Spleen (tissue), 13 donors: Measurements from ENCODE around the gene ART4. TPM values are rescaled to one million over a fixed set of nuclear protein-coding genes. Genes with fewer than 3 reads are reported as not detected.

ENCODE experiments used
- DNase-seq: peaks from one replicate; pipeline ENCODE4 v3.0.0-alpha.2; 2020
- H3K27ac ChIP-seq, 8 donors: fragments of 200-600 bp; sonication (generic) in 7 of 8; 1 replicate in 4 of 8; 2 replicates in 4 of 8; pipeline versions ENCODE4 v1.5.0 to v1.8.0; 2016 to 2021; ENCODE audit warnings: inconsistent platforms in 4 of 8, mild to moderate bottlenecking in 4 of 8, moderate library complexity in 1 of 8
- H3K27me3 ChIP-seq, 7 donors: fragments of 200-600 bp; sonication (generic) in 6 of 7; replicated peaks in 1 of 7; 1 replicate in 4 of 7; 2 replicates in 3 of 7; pipeline versions ENCODE4 v1.5.0 to v1.8.0; 2016 to 2021; ENCODE audit warnings: inconsistent platforms in 3 of 7, mild to moderate bottlenecking in 1 of 7
- H3K36me3 ChIP-seq, 6 donors: fragments of 200-600 bp; sonication (generic) in 5 of 6; 1 replicate in 4 of 6; 2 replicates in 2 of 6; pipeline versions ENCODE4 v1.5.0 to v1.8.0; 2016 to 2021; ENCODE audit warnings: inconsistent platforms in 2 of 6
- H3K4me1 ChIP-seq, 6 donors: fragments of 200-600 bp; sonication (generic) in 5 of 6; 1 replicate in 3 of 6; 2 replicates in 3 of 6; pipeline versions ENCODE4 v1.5.0 to v1.8.0; 2016 to 2021; ENCODE audit warnings: inconsistent platforms in 3 of 6
- H3K4me3 ChIP-seq, 8 donors: fragments of 200-600 bp; sonication (generic) in 7 of 8; 1 replicate in 4 of 8; 2 replicates in 4 of 8; pipeline versions ENCODE4 v1.5.0 to v1.8.0; 2016 to 2021; ENCODE audit warnings: inconsistent platforms in 4 of 8, mild to moderate bottlenecking in 4 of 8, moderate library complexity in 2 of 8
- H3K9me3 ChIP-seq, 8 donors: fragments of 200-600 bp; sonication (generic) in 7 of 8; 1 replicate in 4 of 8; 2 replicates in 4 of 8; pipeline versions ENCODE4 v1.5.0 to v1.8.0; 2016 to 2021; ENCODE audit warnings: inconsistent platforms in 4 of 8
- CTCF ChIP-seq, 11 experiments: fragments of 200-600 bp in 7 of 11; fragments of 450-650 bp in 4 of 11; sonication (generic) in 4 of 11; IDR thresholded peaks in 8 of 11; conservative IDR thresholded peaks in 3 of 11; 1 replicate in 7 of 11; 2 replicates in 4 of 11; pipeline versions ENCODE4 v1.4.0 to v1.8.0; 2016 to 2021; ENCODE audit warnings: antibody characterized with exemption in 11 of 11, inconsistent platforms in 4 of 11, mild to moderate bottlenecking in 1 of 11
- POLR2A ChIP-seq, 3 donors: fragments of 450-650 bp; IDR thresholded peaks; one replicate each; pipeline ENCODE4 v1.5.1; 2017; ENCODE audit warnings: antibody characterized with exemption in 3 of 3, mild to moderate bottlenecking in 1 of 3
- POLR2AphosphoS5 ChIP-seq, 3 donors: sonication (generic); formaldehyde crosslinking; IDR thresholded peaks; one replicate each; pipeline ENCODE4 v1.5.1; 2017; ENCODE audit warnings: antibody characterized with exemption in 3 of 3
- WGBS, 5 donors: extraction: QIAGEN DNeasy Blood & Tissue Kit in 3 of 5; methylation state at CpG; one replicate each; pipeline versions ENCODE4 v1.1.5 to v1.1.7; 2013 to 2018; 5-methylcytosine and 5-hydroxymethylcytosine counted together
- intact Hi-C: fragments of 100-400 bp; cut with DNase I; formaldehyde crosslinking; loops from one replicate; pipeline ENCODE4 v1.15.0; 2023; ENCODE audit warnings: low total_unique reads
- long read RNA-seq, 2 donors: transcript quantifications; one replicate each; lab custom pipeline, GENCODE V29; 2026
- polyA plus RNA-seq, 3 donors: library from polyadenylated mRNA; stranded (reverse); fragments of 200-250 nt; gene quantifications; one replicate each; pipeline ENCODE4 v1.2.1, GENCODE V29; 2013
- total RNA-seq, 7 donors: library from RNA; depleted of rRNA in 3 of 7; stranded (reverse); fragments of >200 nt in 3 of 7; fragmentation: NEBNext Ultra II Directional in 4 of 7; extraction: Animal tissue kit (Norgen Biotek cat#: 25700) in 4 of 7; gene quantifications; one replicate each; pipeline versions ENCODE4 v1.1.0 to v1.2.1, GENCODE V29; 2016 to 2021
- donor health status: healthy with polysubstance abuse.
- donor health status: DM: no; HTN: no; CAD: no; lungs with moderate emphysema.
- donor health status: DM: no; HTN: no; CAD: no.
- donor health status: Bipolar disorder and iron deficiency.
- donor health status: healthy.
- donor health status: DM: no; HTN: no; CAD: no.
- donor health status: DM: yes; HTN: yes; CAD: no.

ART4 gene, protein sequence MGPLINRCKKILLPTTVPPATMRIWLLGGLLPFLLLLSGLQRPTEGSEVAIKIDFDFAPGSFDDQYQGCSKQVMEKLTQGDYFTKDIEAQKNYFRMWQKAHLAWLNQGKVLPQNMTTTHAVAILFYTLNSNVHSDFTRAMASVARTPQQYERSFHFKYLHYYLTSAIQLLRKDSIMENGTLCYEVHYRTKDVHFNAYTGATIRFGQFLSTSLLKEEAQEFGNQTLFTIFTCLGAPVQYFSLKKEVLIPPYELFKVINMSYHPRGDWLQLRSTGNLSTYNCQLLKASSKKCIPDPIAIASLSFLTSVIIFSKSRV
- total RNA-seq (10 to 100 TPM; 14.2 to 46.1 (median 21.5) TPM), polyA plus RNA-seq (1 to 10 TPM; 2.3 to 8.9 (median 3.9) TPM)
- long read RNA-seq, donor 1, partial matches to known transcripts = 0 of 2 reads
- long read RNA-seq, donor 1, other reads (novel, unspliced or antisense) = 0 of 2 reads
- long read RNA-seq, donor 2, full-length matches to known transcripts = 11 of 11 reads
- long read RNA-seq, donor 2, partial matches to known transcripts = 0 of 11 reads
- long read RNA-seq, donor 2, other reads (novel, unspliced or antisense) = 0 of 11 reads

GRCh38 chr12:14843425-14843887 lies at the start of gene ART4:
Gene ART4, minus strand, starts transcription at chr12:14843526. Its CDS starts 413 bp downstream, at chr12:14843113.
- peak; percentile 63 to 87 (median 84) for TF ChIP-seq POLR2AphosphoS5 (IDR thresholded peaks at IDR 0.05)
- no peak for TF ChIP-seq CTCF (IDR thresholded peaks at IDR 0.05 in 8 of 11, conservative IDR thresholded peaks at IDR 0.05 in 3 of 11)
- peak in 1 of 3 donors; percentile 70 for TF ChIP-seq POLR2A (IDR thresholded peaks at IDR 0.05)
- H3K4me1 ChIP-seq = peaks cover 11 to 59% (median 22%) of the 10 kb centered on the region in 6 donors
- H3K9me3 ChIP-seq = peaks cover 0 to 4% (median 0%) of the 10 kb centered on the region in 8 donors
- H3K27ac ChIP-seq = peak within 1 kb of the TSS; percentile 65 to 85 (median 80)
- WGBS, 5 donors = 38 to 88% (median 70%) methylated on average over 7 to 10 of the region's 10 CpGs
- H3K27me3 ChIP-seq = no peaks in the 10 kb centered on the region
- peaks cover 0 to 7% (median 0%) of the 10 kb centered on the region in 6 donors for H3K36me3 ChIP-seq
- peak within 1 kb of the TSS in 6 of 8 donors; percentile 16 to 63 (median 29) for H3K4me3 ChIP-seq
- intact Hi-C loops = no loop called here
- peak; percentile 84 for DNase-seq

- Histone ChIP-seq H3K9me3 (no peaks in the 10 kb centered on the region), H3K36me3 (no peaks in the 10 kb centered on the region), H3K27ac (no peak overlapping the region), H3K4me1 (no peaks in the 10 kb centered on the region), H3K4me3 (no peak overlapping the region), H3K27me3 (no peaks in the 10 kb centered on the region)
- WGBS, 5 donors = 74 to 90% (median 85%) methylated on average over 7 of the region's 7 CpGs
- TF ChIP-seq POLR2AphosphoS5 (IDR thresholded peaks at IDR 0.05) (no peak), CTCF (IDR thresholded peaks at IDR 0.05 in 8 of 11, conservative IDR thresholded peaks at IDR 0.05 in 3 of 11) (no peak), POLR2A (IDR thresholded peaks at IDR 0.05) (no peak)
- intact Hi-C loops = no loop called here
- DNase-seq = no peak
Measured at GRCh38 chr12:14892726-14893505, 49.6 kb upstream of the ART4 start.

GRCh38 chr12:14890701-14891100 lies 47.4 kb upstream of the ART4 start:
- H3K27me3 ChIP-seq = peaks cover 0 to 4% (median 0%) of the 10 kb centered on the region in 7 donors
- H3K27ac ChIP-seq = no peak overlapping the region
- peaks cover 4 to 10% (median 6%) of the 10 kb centered on the region in 6 donors for H3K4me1 ChIP-seq
- H3K4me3 ChIP-seq = no peak overlapping the region
- TF ChIP-seq POLR2A (IDR thresholded peaks at IDR 0.05) (no peak), CTCF (IDR thresholded peaks at IDR 0.05 in 8 of 11, conservative IDR thresholded peaks at IDR 0.05 in 3 of 11) (no peak), POLR2AphosphoS5 (IDR thresholded peaks at IDR 0.05) (no peak)
- intact Hi-C loops = no loop called here
- DNase-seq = no peak
- WGBS, 5 donors = 87 to 93% (median 90%) methylated on average over 5 of the region's 5 CpGs
- no peaks in the 10 kb centered on the region for H3K36me3 ChIP-seq
- no peaks in the 10 kb centered on the region for H3K9me3 ChIP-seq
